Spleen (tissue), 11 donors: ENCODE measurements around the gene COL25A1. TPM values are rescaled to one million over a fixed set of nuclear protein-coding genes. Genes with fewer than 3 reads are reported as not detected.

Experiments used
- DNase-seq: peaks from one replicate; pipeline ENCODE4 v3.0.0-alpha.2; 2020
- H3K27ac ChIP-seq, 8 donors: fragments of 200-600 bp; sonication (generic) in 7 of 8; 1 replicate in 4 of 8; 2 replicates in 4 of 8; pipeline versions ENCODE4 v1.5.0 to v1.8.0; 2016 to 2021; ENCODE audit warnings: inconsistent platforms in 4 of 8, mild to moderate bottlenecking in 4 of 8, moderate library complexity in 1 of 8
- H3K27me3 ChIP-seq, 7 donors: fragments of 200-600 bp; sonication (generic) in 6 of 7; replicated peaks in 1 of 7; 1 replicate in 4 of 7; 2 replicates in 3 of 7; pipeline versions ENCODE4 v1.5.0 to v1.8.0; 2016 to 2021; ENCODE audit warnings: inconsistent platforms in 3 of 7, mild to moderate bottlenecking in 1 of 7
- H3K36me3 ChIP-seq, 6 donors: fragments of 200-600 bp; sonication (generic) in 5 of 6; 1 replicate in 4 of 6; 2 replicates in 2 of 6; pipeline versions ENCODE4 v1.5.0 to v1.8.0; 2016 to 2021; ENCODE audit warnings: inconsistent platforms in 2 of 6
- H3K4me1 ChIP-seq, 6 donors: fragments of 200-600 bp; sonication (generic) in 5 of 6; 1 replicate in 3 of 6; 2 replicates in 3 of 6; pipeline versions ENCODE4 v1.5.0 to v1.8.0; 2016 to 2021; ENCODE audit warnings: inconsistent platforms in 3 of 6
- H3K4me3 ChIP-seq, 8 donors: fragments of 200-600 bp; sonication (generic) in 7 of 8; 1 replicate in 4 of 8; 2 replicates in 4 of 8; pipeline versions ENCODE4 v1.5.0 to v1.8.0; 2016 to 2021; ENCODE audit warnings: inconsistent platforms in 4 of 8, mild to moderate bottlenecking in 4 of 8, moderate library complexity in 2 of 8
- H3K9me3 ChIP-seq, 8 donors: fragments of 200-600 bp; sonication (generic) in 7 of 8; 1 replicate in 4 of 8; 2 replicates in 4 of 8; pipeline versions ENCODE4 v1.5.0 to v1.8.0; 2016 to 2021; ENCODE audit warnings: inconsistent platforms in 4 of 8
- POLR2A ChIP-seq, 3 donors: fragments of 450-650 bp; IDR thresholded peaks; one replicate each; pipeline ENCODE4 v1.5.1; 2017; ENCODE audit warnings: antibody characterized with exemption in 3 of 3, mild to moderate bottlenecking in 1 of 3
- POLR2AphosphoS5 ChIP-seq, 3 donors: sonication (generic); formaldehyde crosslinking; IDR thresholded peaks; one replicate each; pipeline ENCODE4 v1.5.1; 2017; ENCODE audit warnings: antibody characterized with exemption in 3 of 3
- WGBS, 5 donors: extraction: QIAGEN DNeasy Blood & Tissue Kit in 3 of 5; methylation state at CpG; one replicate each; pipeline versions ENCODE4 v1.1.5 to v1.1.7; 2013 to 2018; 5-methylcytosine and 5-hydroxymethylcytosine counted together
- intact Hi-C: fragments of 100-400 bp; cut with DNase I; formaldehyde crosslinking; loops from one replicate; pipeline ENCODE4 v1.15.0; 2023; ENCODE audit warnings: low total_unique reads
- polyA plus RNA-seq, 3 donors: library from polyadenylated mRNA; stranded (reverse); fragments of 200-250 nt; gene quantifications; one replicate each; pipeline ENCODE4 v1.2.1, GENCODE V29; 2013
- total RNA-seq, 7 donors: library from RNA; depleted of rRNA in 3 of 7; stranded (reverse); fragments of >200 nt in 3 of 7; fragmentation: NEBNext Ultra II Directional in 4 of 7; extraction: Animal tissue kit (Norgen Biotek cat#: 25700) in 4 of 7; gene quantifications; one replicate each; pipeline versions ENCODE4 v1.1.0 to v1.2.1, GENCODE V29; 2016 to 2021
- TF ChIP-seq, protein P1 (sequence below), 11 experiments: fragments of 200-600 bp in 7 of 11; fragments of 450-650 bp in 4 of 11; sonication (generic) in 4 of 11; IDR thresholded peaks in 8 of 11; conservative IDR thresholded peaks in 3 of 11; 1 replicate in 7 of 11; 2 replicates in 4 of 11; pipeline versions ENCODE4 v1.4.0 to v1.8.0; 2016 to 2021; ENCODE audit warnings: antibody characterized with exemption in 11 of 11, inconsistent platforms in 4 of 11, mild to moderate bottlenecking in 1 of 11
- donor health status: healthy with polysubstance abuse.
- donor health status: DM: no; HTN: no; CAD: no; lungs with moderate emphysema.
- donor health status: DM: no; HTN: no; CAD: no.
- donor health status: Bipolar disorder and iron deficiency.
- donor health status: healthy.
- donor health status: DM: no; HTN: no; CAD: no.
- donor health status: DM: yes; HTN: yes; CAD: no.

COL25A1 gene
- total and polyA plus RNA-seq, 10 donors: 0.06 to 1.9 (median 0.57) TPM; not detected in 1

- no peak overlapping the region for H3K27ac ChIP-seq
- H3K9me3 ChIP-seq: peaks cover 0 to 18% (median 3%) of the 10 kb centered on the region in 8 donors
- intact Hi-C loops: no loop called here
- H3K4me1 ChIP-seq: peaks cover 0 to 3% (median 0%) of the 10 kb centered on the region in 6 donors
- TF ChIP-seq POLR2A (IDR thresholded peaks at IDR 0.05) (no peak), POLR2AphosphoS5 (IDR thresholded peaks at IDR 0.05) (no peak)
- TF ChIP-seq, protein P1, sequence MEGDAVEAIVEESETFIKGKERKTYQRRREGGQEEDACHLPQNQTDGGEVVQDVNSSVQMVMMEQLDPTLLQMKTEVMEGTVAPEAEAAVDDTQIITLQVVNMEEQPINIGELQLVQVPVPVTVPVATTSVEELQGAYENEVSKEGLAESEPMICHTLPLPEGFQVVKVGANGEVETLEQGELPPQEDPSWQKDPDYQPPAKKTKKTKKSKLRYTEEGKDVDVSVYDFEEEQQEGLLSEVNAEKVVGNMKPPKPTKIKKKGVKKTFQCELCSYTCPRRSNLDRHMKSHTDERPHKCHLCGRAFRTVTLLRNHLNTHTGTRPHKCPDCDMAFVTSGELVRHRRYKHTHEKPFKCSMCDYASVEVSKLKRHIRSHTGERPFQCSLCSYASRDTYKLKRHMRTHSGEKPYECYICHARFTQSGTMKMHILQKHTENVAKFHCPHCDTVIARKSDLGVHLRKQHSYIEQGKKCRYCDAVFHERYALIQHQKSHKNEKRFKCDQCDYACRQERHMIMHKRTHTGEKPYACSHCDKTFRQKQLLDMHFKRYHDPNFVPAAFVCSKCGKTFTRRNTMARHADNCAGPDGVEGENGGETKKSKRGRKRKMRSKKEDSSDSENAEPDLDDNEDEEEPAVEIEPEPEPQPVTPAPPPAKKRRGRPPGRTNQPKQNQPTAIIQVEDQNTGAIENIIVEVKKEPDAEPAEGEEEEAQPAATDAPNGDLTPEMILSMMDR (IDR thresholded peaks at IDR 0.05 in 8 of 11, conservative IDR thresholded peaks at IDR 0.05 in 3 of 11): no peak
- no peaks in the 10 kb centered on the region for H3K27me3 ChIP-seq
- no peak for DNase-seq
- H3K4me3 ChIP-seq: no peak overlapping the region
- 85 to 95% (median 94%) methylated on average over 9 to 37 of the region's 37 CpGs for WGBS, 5 donors
- no peaks in the 10 kb centered on the region for H3K36me3 ChIP-seq
Measured at GRCh38 chr4:109012286-109012880, 290.1 kb downstream of the COL25A1 start.

DNA sequence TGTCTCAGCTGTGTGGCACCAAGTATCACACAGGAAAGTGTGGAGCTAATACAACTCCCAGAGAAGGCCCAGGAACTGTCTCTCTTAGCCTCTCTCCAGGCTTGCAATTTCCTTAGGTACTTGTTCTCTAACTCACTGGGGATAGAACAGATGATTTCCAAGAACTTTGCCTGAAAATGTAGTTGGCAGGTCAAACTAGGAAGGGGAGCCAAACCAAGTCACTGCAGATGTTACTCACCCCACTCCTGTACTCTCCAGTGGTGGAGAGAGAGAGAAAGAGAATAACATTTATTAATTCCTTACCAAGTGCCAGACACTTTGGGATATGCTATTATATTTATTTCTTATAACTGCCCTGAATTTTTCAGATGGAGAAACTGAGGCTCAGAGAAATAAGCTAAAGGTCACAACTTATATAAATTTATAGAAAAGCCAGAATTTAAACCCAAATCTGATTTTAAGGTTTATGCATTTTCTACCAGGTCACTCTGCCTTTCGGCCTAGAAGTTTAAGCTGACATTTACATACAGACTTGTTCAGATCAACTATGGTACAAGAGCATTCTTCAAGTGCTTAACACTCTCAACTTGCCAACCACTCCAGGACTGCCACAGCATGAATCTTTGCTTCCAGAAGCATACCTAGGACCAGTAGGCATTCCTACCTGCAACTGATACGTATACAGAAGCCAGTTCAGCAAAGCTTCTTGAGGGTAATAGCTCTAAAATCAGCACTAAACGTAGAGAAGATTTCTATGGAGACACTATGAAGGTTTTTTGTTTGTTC, 291.0 kb downstream of the COL25A1 start:
- no peaks in the 10 kb centered on the region for H3K27me3 ChIP-seq
- peaks cover 0 to 3% (median 0%) of the 10 kb centered on the region in 6 donors for H3K4me1 ChIP-seq
- TF ChIP-seq, protein P1 (IDR thresholded peaks at IDR 0.05 in 8 of 11, conservative IDR thresholded peaks at IDR 0.05 in 3 of 11): no peak
- TF ChIP-seq POLR2AphosphoS5 (IDR thresholded peaks at IDR 0.05) (no peak), POLR2A (IDR thresholded peaks at IDR 0.05) (no peak)
- no peak overlapping the region for H3K27ac ChIP-seq
- WGBS, 5 donors: 77 to 92% (median 87%) methylated on average over 3 of the region's 3 CpGs
- H3K9me3 ChIP-seq: peaks cover 0 to 18% (median 3%) of the 10 kb centered on the region in 8 donors
- no peak overlapping the region for H3K4me3 ChIP-seq
- H3K36me3 ChIP-seq: no peaks in the 10 kb centered on the region
- intact Hi-C loops: no loop called here
- DNase-seq: no peak

DNA sequence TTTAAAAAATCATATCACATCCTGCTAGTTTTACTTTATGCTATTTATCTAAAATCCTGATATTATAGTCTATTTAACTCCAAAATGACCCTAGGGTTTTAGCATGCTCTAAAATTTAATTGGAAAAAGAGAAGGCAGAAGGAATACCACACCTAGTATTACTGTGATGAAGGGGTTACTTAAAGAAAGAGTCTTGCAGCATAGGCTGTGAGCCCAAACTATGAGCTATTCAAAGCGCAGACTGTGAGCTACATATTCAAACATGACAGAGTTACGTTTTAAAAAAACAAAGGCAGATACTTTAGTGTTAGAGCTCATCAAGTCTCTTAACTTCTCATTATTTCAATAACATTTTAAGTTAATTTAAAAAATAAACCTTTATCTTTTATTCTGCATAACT, 291.9 kb downstream of the COL25A1 start:
- TF ChIP-seq POLR2AphosphoS5 (IDR thresholded peaks at IDR 0.05): no peak
- TF ChIP-seq POLR2A (IDR thresholded peaks at IDR 0.05): no peak
- TF ChIP-seq, protein P1 (IDR thresholded peaks at IDR 0.05 in 8 of 11, conservative IDR thresholded peaks at IDR 0.05 in 3 of 11): no peak

DNA sequence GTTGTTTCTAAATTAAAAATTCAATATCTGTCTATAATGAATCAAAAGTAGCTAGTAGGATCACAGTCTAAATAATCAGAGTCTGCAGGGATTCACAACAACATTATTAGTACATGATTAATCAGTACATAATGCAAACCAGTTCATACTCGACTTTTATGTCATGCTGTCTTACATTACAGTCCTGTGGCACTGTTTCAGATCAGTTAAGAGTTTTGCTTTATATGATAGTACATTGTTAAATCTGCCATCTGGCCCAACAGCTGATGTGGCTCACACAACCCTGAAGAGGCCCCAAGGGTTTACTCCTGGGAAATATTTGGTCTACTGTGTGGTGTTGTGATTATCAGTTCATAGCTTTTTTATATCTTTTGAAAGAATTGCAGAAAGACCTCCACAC, 292.5 kb downstream of the COL25A1 start:
- 23 to 63% (median 41%) methylated on average over 1 of the region's 1 CpG for WGBS, 5 donors
- H3K27me3 ChIP-seq: no peaks in the 10 kb centered on the region
- intact Hi-C loops: no loop called here
- TF ChIP-seq, protein P1 (IDR thresholded peaks at IDR 0.05 in 8 of 11, conservative IDR thresholded peaks at IDR 0.05 in 3 of 11): no peak
- H3K9me3 ChIP-seq: peaks cover 0 to 14% (median 0%) of the 10 kb centered on the region in 8 donors
- H3K4me1 ChIP-seq: peaks cover 0 to 3% (median 0%) of the 10 kb centered on the region in 6 donors
- H3K36me3 ChIP-seq: no peaks in the 10 kb centered on the region
- H3K27ac ChIP-seq: no peak overlapping the region
- no peak for DNase-seq
- H3K4me3 ChIP-seq: no peak overlapping the region

More for the DNA sequence above, 291.9 kb downstream of the COL25A1 start:
- H3K4me1 ChIP-seq: peaks cover 0 to 3% (median 0%) of the 10 kb centered on the region in 6 donors
- no peaks in the 10 kb centered on the region for H3K27me3 ChIP-seq
- H3K9me3 ChIP-seq: peaks cover 0 to 14% (median 0%) of the 10 kb centered on the region in 8 donors
- WGBS, 5 donors: 49 to 89% (median 55%) methylated on average over 2 of the region's 2 CpGs
- no peak for DNase-seq
- H3K4me3 ChIP-seq: no peak overlapping the region
- no peaks in the 10 kb centered on the region for H3K36me3 ChIP-seq
- intact Hi-C loops: no loop called here
- no peak overlapping the region for H3K27ac ChIP-seq
